Heart left ventricle (tissue), 16 donors: ENCODE results near the gene ZNF280D. TPM values are rescaled to one million over a fixed set of nuclear protein-coding genes. Genes with fewer than 3 reads are reported as not detected.

ENCODE experiments used
- ATAC-seq, 4 donors: fragments of 200-7000 bp; cut with Tn5 transposase; one replicate each; pipeline ENCODE4 v1.9.1; 2020 to 2022; ENCODE audit warnings: moderate library complexity in 4 of 4, mild to moderate bottlenecking in 3 of 4, moderate number of reproducible peaks in 1 of 4
- DNase-seq, 5 donors: peaks; one replicate each; pipeline ENCODE4 v3.0.0-alpha.2; 2020
- H3K27ac ChIP-seq, 12 donors: fragments of 200-600 bp; sonication (generic) in 4 of 12; one replicate each; pipeline versions ENCODE4 v1.5.0 to v1.8.0; 2016 to 2022; ENCODE audit warnings: mild to moderate bottlenecking in 2 of 12
- H3K27me3 ChIP-seq, 9 donors: fragments of 200-600 bp; sonication (generic) in 2 of 9; one replicate each; pipeline versions ENCODE4 v1.5.1 to v1.8.0; 2016 to 2022; ENCODE audit warnings: mild to moderate bottlenecking in 3 of 9
- H3K36me3 ChIP-seq, 9 donors: fragments of 200-600 bp; sonication (generic) in 2 of 9; one replicate each; pipeline versions ENCODE4 v1.5.0 to v1.8.0; 2018 to 2022; ENCODE audit warnings: mild to moderate bottlenecking in 2 of 9
- H3K4me1 ChIP-seq, 12 donors: fragments of 200-600 bp; sonication (generic) in 4 of 12; one replicate each; pipeline versions ENCODE4 v1.5.0 to v1.8.0; 2016 to 2022; ENCODE audit warnings: mild to moderate bottlenecking in 3 of 12
- H3K4me3 ChIP-seq, 12 donors: fragments of 200-600 bp; sonication (generic) in 4 of 12; one replicate each; pipeline versions ENCODE4 v1.5.0 to v1.8.0; 2017 to 2022; ENCODE audit warnings: mild to moderate bottlenecking in 9 of 12, moderate library complexity in 4 of 12
- H3K9me3 ChIP-seq, 12 donors: fragments of 200-600 bp; sonication (generic) in 4 of 12; one replicate each; pipeline versions ENCODE4 v1.5.0 to v1.8.0; 2016 to 2022; ENCODE audit warnings: mild to moderate bottlenecking in 1 of 12
- CTCF ChIP-seq, 12 donors: fragments of 200-600 bp; sonication (generic) in 4 of 12; IDR thresholded peaks; one replicate each; pipeline versions ENCODE4 v1.5.0 to v1.8.0; 2018 to 2022; ENCODE audit warnings: antibody characterized with exemption in 12 of 12, mild to moderate bottlenecking in 5 of 12
- POLR2A ChIP-seq, 2 donors: fragments of 450-650 bp; IDR thresholded peaks; one replicate each; pipeline ENCODE4 v1.6.1; 2017; ENCODE audit warnings: antibody characterized with exemption in 2 of 2, mild to moderate bottlenecking in 2 of 2, moderate library complexity in 2 of 2
- WGBS, 4 donors: extraction: QIAGEN DNeasy Blood & Tissue Kit in 2 of 4; methylation state at CpG; one replicate each; pipeline versions ENCODE4 v1.1.5 to v1.1.7; 2013 to 2018; 5-methylcytosine and 5-hydroxymethylcytosine counted together
- intact Hi-C, 10 donors: fragments of 100-400 bp; cut with DNase I; formaldehyde crosslinking; loops; one replicate each; pipeline versions ENCODE4 v1.11.1 to v1.14.2; 2022
- polyA plus RNA-seq, 2 donors: library from polyadenylated mRNA; stranded (reverse); fragments of 200-250 nt; gene quantifications; one replicate each; pipeline ENCODE4 v1.2.3, GENCODE V29; 2013
- total RNA-seq, 9 donors: library from RNA; depleted of rRNA in 2 of 9; stranded (reverse); fragments of >200 nt in 2 of 9; fragmentation: NEBNext Ultra II Directional in 3 of 9; extraction: Animal tissue kit (Norgen Biotek cat#: 25700) in 3 of 9; gene quantifications; one replicate each; pipeline versions ENCODE4 v1.1.0 to v1.2.4, GENCODE V29; 2016 to 2023
- donor health status: ischemic (EF 13 %, LVEDD 7.1; RV severe dilation, severe dysfunction).
- donor health status: healthy with polysubstance abuse.
- donor health status: DM: no; HTN: yes; CAD: no.
- donor health status: DM: no; HTN: no; CAD: no.
- donor health status: ischemic (EF 25% LVEDD 6.9; RV normal size, moderate dysfunction).
- donor health status: ischemic (EF 25% LVEDD 5.7; RV mildly dilated, moderate dysfunction).
- donor health status: healthy.
- donor health status: DM: yes; HTN: yes; CAD: no.
- donor health status: ischemic (EF 35%, LVEDD 5.7; RV mildly dilated, moderate dysfunction).
- donor health status: nonischemic (EF 11% LVEDD 7.7; RV severe dilation, severe dysfunction).
- donor health status: DM: yes; HTN: yes; CAD: no.
- donor health status: PGD.
- donor health status: ischemic (EF 29% LVEDD 5.4; RV normal size, mild dysfunction).
- donor health status: nonischemic (EF 23%, LVEDD 6.1; RV moderate dilation, normal function).

The ZNF280D gene
- total and polyA plus RNA-seq, 11 donors: 7.0 to 32.8 (median 23.4) TPM

- H3K4me1 ChIP-seq: peaks cover 0 to 1% (median 0%) of the 10 kb centered on the region in 12 donors
- WGBS, 4 donors: 92 to 97% (median 96%) methylated on average over 1 of the region's 1 CpG
- ATAC-seq (no peak), DNase-seq (no peak)
- no peaks in the 10 kb centered on the region for H3K27me3 ChIP-seq
- no peak overlapping the region for H3K27ac ChIP-seq
- intact Hi-C loops: no loop called here
- TF ChIP-seq POLR2A (IDR thresholded peaks at IDR 0.05) (no peak), CTCF (IDR thresholded peaks at IDR 0.05) (no peak)
- no peak overlapping the region for H3K4me3 ChIP-seq
- H3K36me3 ChIP-seq: peaks cover 0 to 61% (median 17%) of the 10 kb centered on the region in 9 donors
- no peaks in the 10 kb centered on the region for H3K9me3 ChIP-seq
These were observed 42.6 kb downstream of the ZNF280D start for GRCh38 chr15:56690733-56691132.

DNA sequence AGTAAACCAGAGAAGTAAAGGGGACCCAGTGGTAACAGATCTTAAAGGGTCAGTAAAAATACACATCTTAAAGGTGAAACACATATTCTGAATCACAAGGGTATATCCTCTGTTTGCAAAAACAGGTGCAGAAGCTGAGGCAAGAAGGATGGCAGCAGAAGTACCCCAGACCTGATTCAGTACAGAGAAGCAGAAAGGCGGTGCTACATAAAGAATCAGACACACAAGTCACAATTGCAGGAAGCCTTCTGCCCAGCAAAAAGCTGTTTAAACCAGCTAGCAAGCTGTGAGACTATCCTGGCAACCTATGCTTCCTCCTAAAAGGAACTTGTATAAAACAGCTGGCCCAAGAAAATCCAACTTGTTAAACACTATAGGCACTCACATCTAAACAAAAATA is 49.4 kb downstream of the ZNF280D start:
- H3K36me3 ChIP-seq: peaks cover 0 to 51% (median 6%) of the 10 kb centered on the region in 9 donors
- no peak overlapping the region for H3K27ac ChIP-seq
- H3K27me3 ChIP-seq: no peaks in the 10 kb centered on the region
- 67 to 79% (median 79%) methylated on average over 1 of the region's 1 CpG for WGBS, 4 donors
- H3K4me1 ChIP-seq: peaks cover 0 to 19% (median 6%) of the 10 kb centered on the region in 12 donors
- no peak overlapping the region for H3K4me3 ChIP-seq
- ATAC-seq (no peak), DNase-seq (no peak)
- intact Hi-C loops: loop anchor here in 1 of 10 donors (10.0 kb wide), 1 partner anchor 91 kb away; no protein-coding TSS in a partner anchor
- TF ChIP-seq POLR2A (IDR thresholded peaks at IDR 0.05) (no peak), CTCF (IDR thresholded peaks at IDR 0.05) (no peak)
- no peaks in the 10 kb centered on the region for H3K9me3 ChIP-seq

DNA sequence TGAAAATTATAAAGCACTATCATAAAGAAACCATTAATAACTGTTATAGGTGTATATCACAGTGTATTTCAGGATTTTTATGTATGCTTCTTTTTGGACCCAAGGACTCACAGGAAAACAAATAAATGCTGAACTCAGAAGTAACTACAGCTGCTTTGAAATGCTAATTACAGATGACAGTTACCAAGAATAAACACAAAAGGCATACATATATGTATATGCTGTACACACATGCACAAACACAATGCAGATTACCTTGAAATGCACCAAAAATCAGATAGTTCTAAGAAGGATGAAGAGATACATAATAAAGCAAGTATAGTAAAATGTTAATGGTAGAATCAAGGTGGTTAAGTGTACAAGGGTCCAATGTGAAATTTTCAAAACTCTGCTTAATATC is 52.2 kb downstream of the ZNF280D start:
- intact Hi-C loops: loop anchor here in 1 of 10 donors (10.0 kb wide), 1 partner anchor 94 kb away; no protein-coding TSS in a partner anchor

GRCh38 chr15:56679225-56679624 is 54.1 kb downstream of the ZNF280D start:
- TF ChIP-seq POLR2A (IDR thresholded peaks at IDR 0.05) (no peak), CTCF (IDR thresholded peaks at IDR 0.05) (no peak)
- intact Hi-C loops: no loop called here
- ATAC-seq (no peak), DNase-seq (no peak)
- Histone ChIP-seq H3K9me3 (no peaks in the 10 kb centered on the region), H3K4me1 (peaks cover 0 to 16% (median 6%) of the 10 kb centered on the region in 12 donors), H3K4me3 (no peak overlapping the region), H3K36me3 (peaks cover 0 to 61% (median 39%) of the 10 kb centered on the region in 9 donors), H3K27me3 (no peaks in the 10 kb centered on the region), H3K27ac (no peak overlapping the region)

More for the DNA sequence above, 52.2 kb downstream of the ZNF280D start:
- Histone ChIP-seq H3K27ac (no peak overlapping the region), H3K36me3 (peaks cover 0 to 49% (median 26%) of the 10 kb centered on the region in 9 donors), H3K4me1 (peaks cover 0 to 19% (median 8%) of the 10 kb centered on the region in 12 donors), H3K27me3 (no peaks in the 10 kb centered on the region), H3K9me3 (no peaks in the 10 kb centered on the region), H3K4me3 (no peak overlapping the region)
- TF ChIP-seq CTCF (IDR thresholded peaks at IDR 0.05): no peak
- TF ChIP-seq POLR2A (IDR thresholded peaks at IDR 0.05): no peak
- DNase-seq (no peak), ATAC-seq (no peak)
